GM21381 (cell line): ENCODE measurements around the gene RALGAPA1.
"Not testable (repeated sequence)": the region's sequence is repeated elsewhere in the genome, so short reads cannot be mapped to it uniquely, and the experiment has no call there.

Experiments
- ATAC-seq: cut with Tn5 transposase; IDR thresholded peaks from one replicate; pipeline ENCODE4 v1.9.1; 2021; ENCODE audit warnings: mild to moderate bottlenecking, moderate library complexity; ENCODE audit not compliant: unreplicated experiment

Gene RALGAPA1

DNA sequence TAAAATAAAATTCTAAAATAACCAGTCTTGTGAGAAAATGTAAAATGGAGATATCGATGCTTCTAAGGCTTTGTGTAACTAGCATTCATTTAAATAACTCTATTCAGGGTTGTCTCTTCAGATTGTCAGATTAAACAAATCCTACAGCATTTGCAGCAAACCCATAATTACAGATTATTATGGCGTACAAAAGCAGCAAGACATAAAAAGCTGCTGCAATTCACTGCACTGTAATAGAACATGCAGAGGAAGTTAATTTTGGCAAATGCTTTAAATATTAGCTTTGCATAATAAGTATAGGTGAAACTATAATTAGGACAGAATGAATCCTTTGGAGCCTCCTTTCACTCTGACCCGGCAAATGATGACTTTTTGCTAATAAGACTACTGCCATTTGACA, 176.8 kb downstream of the RALGAPA1 start:
- ATAC-seq, result no peak

DNA sequence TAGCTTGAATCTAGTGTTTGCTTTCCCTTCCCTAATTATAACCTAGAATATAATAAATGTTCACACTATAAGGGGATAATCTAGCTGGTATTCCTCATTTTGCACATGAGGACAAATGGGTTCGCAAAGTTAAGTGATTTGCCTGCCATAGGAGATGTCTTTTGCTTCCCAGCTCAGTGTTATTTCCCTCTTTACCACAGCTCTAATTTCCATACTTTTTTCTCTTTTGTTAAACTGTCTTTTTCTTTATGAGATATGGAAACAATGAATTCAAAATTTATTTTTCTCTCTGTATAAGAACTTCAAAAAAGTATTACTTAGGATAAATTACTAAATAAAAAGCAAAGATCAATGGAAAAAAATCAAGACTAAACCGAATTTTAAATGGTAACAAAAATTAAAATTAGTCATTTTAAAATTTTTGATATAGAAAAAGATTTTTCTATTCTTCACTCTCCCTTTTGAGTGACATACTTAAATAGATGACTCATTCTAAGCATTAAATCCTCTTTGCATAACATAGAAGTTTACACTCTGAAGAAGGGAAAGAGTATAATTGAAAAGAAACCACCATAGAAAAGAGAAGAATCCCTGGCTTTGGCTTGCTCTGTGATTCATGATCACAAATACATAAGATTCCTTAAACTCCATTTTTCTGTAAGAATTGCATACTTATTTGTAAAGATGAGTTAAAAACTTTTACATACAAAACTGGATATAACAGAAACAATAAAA, 177.9 kb downstream of the RALGAPA1 start:
- no peak for ATAC-seq

- no peak for ATAC-seq
These were observed 180.1 kb downstream of the RALGAPA1 start for GRCh38 chr14:35628989-35629388.

DNA sequence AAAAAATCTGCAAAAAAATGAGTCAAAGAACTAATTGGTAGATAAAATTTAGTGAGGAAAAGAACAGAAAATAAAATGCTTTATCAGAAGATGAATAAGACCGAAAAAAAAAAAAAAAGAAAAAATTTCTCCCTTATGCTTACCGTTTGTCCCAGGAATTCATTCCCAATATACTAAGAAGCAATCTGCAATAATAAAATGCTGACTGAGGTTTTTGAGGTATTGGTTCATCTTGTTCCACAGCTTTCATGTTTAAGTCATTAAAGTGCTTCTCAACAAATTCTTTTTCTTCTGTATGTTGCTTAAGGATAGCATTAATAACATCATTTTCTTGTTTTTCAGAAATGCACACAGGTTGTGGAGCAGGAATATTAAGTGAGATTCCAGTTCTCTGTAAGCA, 182.1 kb downstream of the RALGAPA1 start:
- ATAC-seq, result not testable (repeated sequence)

GRCh38 chr14:35621996-35622395, 187.1 kb downstream of the RALGAPA1 start:
- not testable (repeated sequence) for ATAC-seq

- not testable (repeated sequence) for ATAC-seq
These were observed 189.1 kb downstream of the RALGAPA1 start for GRCh38 chr14:35619998-35620397.

- not testable (repeated sequence) for ATAC-seq
These were observed 189.6 kb downstream of the RALGAPA1 start for GRCh38 chr14:35619461-35619860.

DNA sequence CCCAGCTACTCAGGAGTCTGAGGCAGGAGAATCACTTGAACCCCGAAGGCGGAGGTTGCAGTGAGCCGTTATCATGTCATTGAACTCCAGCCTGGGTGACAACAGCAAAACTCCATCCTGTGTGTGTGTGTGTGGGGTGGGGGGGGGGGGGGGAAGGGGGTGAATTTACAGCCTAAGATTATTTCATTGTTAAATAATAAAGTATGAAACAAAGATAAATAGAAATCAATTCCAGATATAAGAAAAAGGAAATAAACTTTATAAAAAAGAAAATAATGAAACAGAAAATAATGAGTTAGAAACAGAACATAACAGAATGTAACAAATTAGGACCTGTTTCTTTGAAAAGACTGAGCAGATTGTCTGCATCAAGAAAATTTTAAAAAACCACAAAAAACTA, 191.6 kb downstream of the RALGAPA1 start:
- ATAC-seq, result no peak

GRCh38 chr14:35607380-35607779, 201.7 kb downstream of the RALGAPA1 start:
- ATAC-seq, result no peak

DNA sequence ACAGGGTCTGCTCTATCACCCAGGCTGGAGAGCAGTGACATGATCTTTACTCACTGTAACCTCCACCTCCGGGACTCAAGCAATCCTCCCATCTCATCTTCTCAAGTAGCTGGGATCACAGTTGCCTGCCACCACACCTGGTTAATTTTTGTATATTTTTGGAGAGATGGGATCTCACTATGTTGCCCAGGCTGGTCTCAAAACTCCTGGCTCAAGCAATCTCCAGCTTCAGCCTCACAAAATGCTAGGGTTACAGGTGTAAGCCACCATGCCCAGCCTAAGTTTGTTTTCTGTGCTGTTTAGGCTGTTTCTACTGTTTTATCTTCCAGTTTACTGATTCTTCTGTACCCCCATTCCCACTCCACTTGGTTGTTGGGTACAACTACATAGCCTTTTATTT, 208.8 kb downstream of the RALGAPA1 start:
- no peak for ATAC-seq

GRCh38 chr14:35594616-35595015, 214.5 kb downstream of the RALGAPA1 start:
- ATAC-seq, result no peak

DNA sequence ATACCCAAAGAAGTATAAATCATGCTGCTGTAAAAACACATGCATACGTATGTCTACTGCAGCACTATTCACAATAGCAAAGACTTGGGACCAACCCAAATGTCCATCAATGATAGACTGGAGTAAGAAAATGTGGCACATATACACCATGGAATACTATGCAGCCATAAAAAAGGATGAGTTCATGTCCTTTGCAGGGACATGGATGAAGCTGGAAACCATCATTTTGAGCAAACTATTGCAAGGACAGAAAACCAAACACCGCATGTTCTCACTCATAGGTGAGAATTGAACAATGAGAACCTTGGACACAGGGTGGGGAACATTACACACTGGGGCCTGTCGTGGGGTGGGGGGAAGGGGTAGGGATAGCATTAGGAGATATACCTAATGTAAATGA, 221.7 kb downstream of the RALGAPA1 start:
- ATAC-seq, result not testable (repeated sequence)

DNA sequence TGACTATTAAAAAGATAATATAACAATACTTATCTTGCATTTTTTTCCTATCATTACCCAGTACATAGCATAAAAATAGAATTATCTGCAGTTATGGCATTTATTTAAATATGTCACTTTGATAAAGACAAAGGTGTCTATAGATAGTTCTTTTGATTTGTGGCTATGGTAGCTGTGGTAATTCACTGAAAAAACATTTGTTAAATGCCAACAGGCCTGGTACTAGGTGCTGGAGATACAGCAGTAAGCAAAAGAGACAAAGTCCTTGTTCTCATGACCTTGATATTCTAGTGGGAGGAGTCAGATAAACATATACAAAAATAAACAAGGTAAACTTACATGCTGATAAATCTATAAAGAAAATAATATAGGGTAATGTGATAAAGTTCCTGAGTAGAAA, 230.5 kb downstream of the RALGAPA1 start:
- no peak for ATAC-seq

DNA sequence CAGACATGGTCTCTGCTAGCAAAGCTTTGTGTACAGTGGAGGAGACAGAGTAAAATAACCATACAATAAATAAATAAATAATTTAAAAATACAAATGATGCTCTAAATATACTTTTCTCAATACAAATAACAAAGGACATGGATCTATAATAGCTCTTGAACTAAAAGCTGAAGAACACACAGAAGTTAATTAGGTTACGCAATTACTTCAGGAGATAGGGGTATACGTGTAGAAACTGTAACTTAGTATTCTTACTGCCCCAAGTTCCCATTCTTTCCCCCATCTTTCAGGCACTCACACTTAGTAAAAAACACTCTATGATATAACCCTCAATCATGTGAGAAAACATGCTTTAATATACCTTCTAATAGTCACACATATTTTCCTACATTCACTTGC, 231.0 kb downstream of the RALGAPA1 start:
- ATAC-seq, result no peak

DNA sequence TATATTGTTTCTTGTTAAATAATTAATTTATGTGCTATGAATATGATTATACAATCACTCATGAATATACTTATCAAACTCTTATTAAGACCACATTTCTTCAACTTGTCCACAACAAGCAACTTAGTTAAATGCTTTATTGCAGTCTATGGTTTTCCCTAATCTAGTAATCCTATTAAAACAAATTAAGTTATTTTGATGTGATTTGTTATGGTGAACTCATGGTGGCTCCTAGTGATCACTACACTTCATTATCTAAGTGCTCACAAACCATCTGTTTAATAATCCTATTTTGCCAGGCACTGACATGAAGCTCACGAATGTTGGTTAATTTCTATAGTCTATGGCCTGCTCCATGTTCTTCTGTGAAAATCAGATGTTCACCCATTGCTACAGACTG, 232.2 kb downstream of the RALGAPA1 start:
- no peak for ATAC-seq

DNA sequence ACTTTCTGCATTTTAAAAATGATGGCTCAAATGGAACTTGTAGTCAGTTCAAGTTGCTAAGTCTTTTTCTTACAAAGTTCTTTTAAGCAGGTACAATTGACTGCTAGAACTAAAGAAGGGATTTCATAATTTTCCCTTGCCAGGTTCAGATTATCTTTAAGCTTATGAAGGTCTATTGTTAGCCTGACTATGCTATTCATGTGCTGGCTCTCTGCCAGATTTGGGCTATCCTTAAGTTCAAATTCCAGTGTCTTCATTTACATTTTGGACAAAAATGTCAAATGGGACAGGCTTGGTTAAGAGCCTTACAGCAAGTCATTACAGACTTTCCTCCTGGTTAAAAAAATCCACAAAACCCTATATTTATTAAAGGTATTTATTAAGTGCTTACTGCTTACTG, 232.8 kb downstream of the RALGAPA1 start:
- ATAC-seq, result no peak

DNA sequence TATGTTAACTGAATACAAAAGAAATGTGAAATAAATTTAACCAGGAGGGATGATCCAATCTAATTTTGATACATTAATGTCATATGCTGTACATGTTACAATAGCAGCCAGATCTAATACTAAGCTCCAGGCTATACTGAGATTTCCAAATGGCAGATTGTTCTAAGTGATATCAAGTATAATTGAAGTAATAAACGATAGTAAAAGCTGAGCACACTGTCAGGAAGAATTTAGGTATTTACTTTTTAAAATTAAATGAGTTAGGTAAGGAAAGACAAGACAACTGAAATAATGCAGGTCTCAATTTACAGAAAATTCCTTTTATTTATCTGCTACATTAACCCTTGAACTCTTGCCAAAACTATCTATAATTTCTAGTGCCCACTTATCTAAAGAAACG, 235.2 kb downstream of the RALGAPA1 start:
- ATAC-seq, result no peak

- ATAC-seq, result no peak
These were observed 237.5 kb downstream of the RALGAPA1 start for GRCh38 chr14:35571598-35571997.

DNA sequence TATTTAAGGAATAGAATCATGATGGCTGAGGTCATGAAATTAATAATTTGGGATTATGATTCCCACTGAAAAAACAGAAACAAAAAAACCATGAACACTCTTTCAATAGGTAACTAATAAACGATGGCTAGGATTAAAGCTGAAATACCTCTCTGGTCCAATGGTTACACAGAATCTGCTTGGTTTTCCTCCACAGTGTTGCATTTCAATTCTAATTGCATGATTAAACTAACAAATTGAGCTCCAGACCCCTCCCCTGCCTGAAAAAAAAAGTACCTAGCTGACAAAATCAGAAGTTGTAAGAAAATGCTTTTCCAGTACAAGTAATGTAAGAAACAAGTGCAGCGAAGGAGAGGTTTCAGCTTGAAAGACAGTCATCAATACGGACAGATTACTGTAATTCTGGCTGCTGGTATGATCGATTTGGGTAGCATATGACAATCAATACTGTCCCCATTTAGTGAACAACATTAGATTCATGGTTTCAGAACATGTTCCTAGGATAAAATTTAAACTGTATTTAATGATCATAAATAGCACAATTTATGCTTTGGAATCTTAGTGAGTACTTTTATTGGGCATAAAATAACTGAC, 243.1 kb downstream of the RALGAPA1 start:
- no peak for ATAC-seq

GRCh38 chr14:35558680-35559079, 250.4 kb downstream of the RALGAPA1 start:
- no peak for ATAC-seq

DNA sequence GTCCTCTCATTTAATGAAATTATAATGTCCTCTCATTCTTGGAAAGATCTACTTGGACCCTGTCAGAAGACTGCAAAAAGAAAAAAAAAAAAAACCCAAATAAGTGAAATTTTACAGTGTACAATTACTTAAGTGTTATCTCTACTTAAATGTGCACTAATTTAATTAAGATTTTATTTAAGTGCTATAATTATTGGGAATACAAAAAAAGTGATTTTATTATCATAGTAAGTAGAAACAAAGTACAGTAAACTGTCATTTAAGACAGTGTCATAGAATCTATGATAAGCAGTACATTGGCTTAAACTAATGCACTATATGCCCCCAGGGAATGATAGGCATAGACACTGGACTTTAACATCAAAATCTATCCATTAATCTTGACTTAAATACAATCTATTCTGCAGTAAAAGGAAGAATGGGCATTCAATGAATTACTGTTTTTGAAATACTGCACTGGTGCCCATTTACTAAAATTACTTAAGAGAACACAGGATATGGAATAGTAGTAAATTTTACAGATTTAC, 251.8 kb downstream of the RALGAPA1 start:
- no peak for ATAC-seq

DNA sequence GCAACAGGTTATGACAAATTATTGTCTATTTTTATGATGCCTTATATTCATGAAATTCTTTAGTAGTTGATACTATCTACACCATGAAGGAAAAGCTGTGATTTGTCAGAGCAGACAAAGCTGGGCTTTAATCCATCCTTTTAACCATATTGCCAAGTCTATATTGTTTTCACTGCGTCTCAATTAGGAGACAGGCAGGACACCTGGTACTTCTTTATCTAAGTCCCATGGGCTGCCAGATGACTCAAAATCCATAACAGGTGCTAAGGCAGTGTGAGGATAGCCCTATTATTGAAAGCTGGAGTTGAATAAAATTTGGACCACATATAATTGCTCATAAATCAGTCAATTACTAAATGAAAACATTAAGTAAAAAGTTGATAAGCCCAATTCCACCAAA, 252.5 kb downstream of the RALGAPA1 start:
- no peak for ATAC-seq
